Liver (tissue), 9 donors: ENCODE data around the gene RGS4. TPM values are rescaled to one million over a fixed set of nuclear protein-coding genes. Genes with fewer than 3 reads are reported as not detected.

Source experiments
- DNase-seq: peaks from one replicate; pipeline ENCODE4 v3.0.0-alpha.2; 2017; ENCODE audit warnings: low spot score
- H3K27ac ChIP-seq, 2 donors: one replicate each; pipeline ENCODE4 v1.7.0; 2013; ENCODE audit warnings: inconsistent platforms in 2 of 2, low read length in 2 of 2, control low read depth in 1 of 2, low read depth in 1 of 2, mild to moderate bottlenecking in 1 of 2
- H3K27me3 ChIP-seq, 4 donors: one replicate each; pipeline versions ENCODE4 v1.6.1 to v1.7.0; 2013; ENCODE audit warnings: low read length in 3 of 4, inconsistent platforms in 1 of 4, mild to moderate bottlenecking in 1 of 4, moderate library complexity in 1 of 4; ENCODE audit not compliant: control insufficient read depth in 4 of 4, insufficient read depth in 4 of 4
- H3K36me3 ChIP-seq, 4 donors: one replicate each; pipeline versions ENCODE4 v1.6.1 to v1.7.0; 2013; ENCODE audit warnings: low read length in 3 of 4, mild to moderate bottlenecking in 3 of 4, low read depth in 1 of 4, moderate library complexity in 1 of 4; ENCODE audit not compliant: control insufficient read depth in 4 of 4, insufficient read depth in 3 of 4
- H3K4me1 ChIP-seq, 4 donors: one replicate each; pipeline versions ENCODE4 v1.6.1 to v1.7.0; 2013; ENCODE audit warnings: low read length in 3 of 4, mild to moderate bottlenecking in 3 of 4, moderate library complexity in 1 of 4; ENCODE audit not compliant: control insufficient read depth in 4 of 4, insufficient read depth in 4 of 4
- H3K4me3 ChIP-seq, 3 donors: one replicate each; pipeline versions ENCODE4 v1.6.1 to v1.7.0; 2013; ENCODE audit warnings: low read length in 3 of 3, control low read depth in 1 of 3, low read depth in 1 of 3, mild to moderate bottlenecking in 1 of 3
- H3K9ac ChIP-seq, 2 donors: one replicate each; pipeline ENCODE4 v1.7.0; 2013; ENCODE audit warnings: low read length in 2 of 2, mild to moderate bottlenecking in 2 of 2, moderate library complexity in 2 of 2, control low read depth in 1 of 2, low read depth in 1 of 2
- H3K9me3 ChIP-seq, 4 donors: one replicate each; pipeline versions ENCODE4 v1.6.1 to v1.7.0; 2013; ENCODE audit warnings: low read length in 3 of 4; ENCODE audit not compliant: control insufficient read depth in 4 of 4
- CTCF ChIP-seq: fragments of 150-350 bp; IDR thresholded peaks from 2 replicates; pipeline ENCODE4 v1.5.1; 2017; ENCODE audit warnings: improper control_type of control experiment, low read depth, low read length; ENCODE audit not compliant: missing input control
- EGR1 ChIP-seq, 2 donors: IDR thresholded peaks; 2 replicates each; pipeline ENCODE4 v1.6.1; 2016 to 2018; ENCODE audit warnings: antibody characterized with exemption in 2 of 2, low read depth in 2 of 2
- FOXA1 ChIP-seq: IDR thresholded peaks from 2 replicates; pipeline ENCODE4 v1.6.1; 2016; ENCODE audit warnings: antibody characterized with exemption
- FOXA2 ChIP-seq: IDR thresholded peaks from 2 replicates; pipeline ENCODE4 v1.6.1; 2016; ENCODE audit warnings: antibody characterized with exemption
- GABPA ChIP-seq, 2 donors: IDR thresholded peaks in 1 of 2; conservative IDR thresholded peaks in 1 of 2; 2 replicates each; pipeline ENCODE4 v1.6.1; 2016; ENCODE audit warnings: antibody characterized with exemption in 2 of 2, mild to moderate bottlenecking in 1 of 2, moderate library complexity in 1 of 2
- HNF4A ChIP-seq, 2 donors: conservative IDR thresholded peaks; 2 replicates each; pipeline ENCODE4 v1.6.1; 2016; ENCODE audit warnings: antibody characterized with exemption in 2 of 2, mild to moderate bottlenecking in 2 of 2
- HNF4G ChIP-seq: IDR thresholded peaks from 2 replicates; pipeline ENCODE4 v1.6.1; 2016; ENCODE audit warnings: antibody characterized with exemption
- JUND ChIP-seq, 2 donors: IDR thresholded peaks; 2 replicates each; pipeline ENCODE4 v1.6.1; 2016; ENCODE audit warnings: antibody characterized with exemption in 2 of 2
- MAX ChIP-seq: IDR thresholded peaks from 2 replicates; pipeline ENCODE4 v1.6.1; 2016; ENCODE audit warnings: antibody characterized with exemption
- NR2F2 ChIP-seq: IDR thresholded peaks from 2 replicates; pipeline ENCODE4 v1.6.1; 2016; ENCODE audit warnings: antibody characterized with exemption
- RAD21 ChIP-seq, 2 donors: IDR thresholded peaks; 2 replicates each; pipeline ENCODE4 v1.6.1; 2016; ENCODE audit warnings: antibody characterized with exemption in 2 of 2, mild to moderate bottlenecking in 2 of 2
- REST ChIP-seq: IDR thresholded peaks from 2 replicates; pipeline ENCODE4 v1.6.1; 2016; ENCODE audit warnings: antibody characterized with exemption, mild to moderate bottlenecking
- RXRA ChIP-seq, 2 donors: IDR thresholded peaks; 2 replicates each; pipeline ENCODE4 v1.6.1; 2017 to 2018; ENCODE audit warnings: antibody characterized with exemption in 2 of 2, mild to moderate bottlenecking in 1 of 2
- SP1 ChIP-seq: IDR thresholded peaks from 2 replicates; pipeline ENCODE4 v1.6.1; 2018; ENCODE audit warnings: antibody characterized with exemption, mild to moderate bottlenecking
- YY1 ChIP-seq: IDR thresholded peaks from 2 replicates; pipeline ENCODE4 v1.6.1; 2016; ENCODE audit warnings: antibody characterized with exemption, mild to moderate bottlenecking
- ZBTB33 ChIP-seq: IDR thresholded peaks from 2 replicates; pipeline ENCODE4 v1.6.1; 2016; ENCODE audit warnings: antibody characterized with exemption
- WGBS: extraction: QIAGEN DNeasy Blood & Tissue Kit; methylation state at CpG from one replicate; pipeline ENCODE4 v1.1.7; 2013; 5-methylcytosine and 5-hydroxymethylcytosine counted together
- polyA plus RNA-seq, 2 donors: library from polyadenylated mRNA; stranded (reverse) in 1 of 2; unstranded in 1 of 2; fragments of 200-250 nt in 1 of 2; fragments of >200 nt in 1 of 2; fragmentation: Nextera tagmentation in 1 of 2; extraction: Ambion mirVana in 1 of 2; gene quantifications; one replicate each; pipeline versions ENCODE4 v1.2.1 to v1.2.3, GENCODE V29; 2013 to 2015
- total RNA-seq, 2 donors: library from RNA; depleted of rRNA; stranded (reverse); fragments of >200 nt; gene quantifications; one replicate each; pipeline ENCODE4 v1.2.3, GENCODE V29; 2014
- donor health status: healthy.
- donor health status: healthy.
- donor health status: healthy.
- donor health status: healthy.
- donor health status: healthy.

Gene RGS4
- total and polyA plus RNA-seq, 4 donors = 0.37 to 1.4 (median 0.75) TPM

- no peak overlapping the region for H3K9ac ChIP-seq
- no peaks in the 10 kb centered on the region for H3K36me3 ChIP-seq
- no peak for DNase-seq
- no peak overlapping the region for H3K27ac ChIP-seq
- TF ChIP-seq RXRA (IDR thresholded peaks at IDR 0.05) (no peak), FOXA1 (no peak), NR2F2 (no peak)
- WGBS = 85% methylated on average over 5 of the region's 5 CpGs
- peaks cover 0 to 4% (median 0%) of the 10 kb centered on the region in 4 donors for H3K9me3 ChIP-seq
- no peaks in the 10 kb centered on the region for H3K27me3 ChIP-seq
- no peak overlapping the region for H3K4me3 ChIP-seq
- no peaks in the 10 kb centered on the region for H3K4me1 ChIP-seq
These were observed 38.5 kb downstream of the RGS4 start for GRCh38 chr1:163107655-163108054.

- H3K9me3 ChIP-seq = no peaks in the 10 kb centered on the region
- no peak overlapping the region for H3K4me3 ChIP-seq
- no peak for DNase-seq
- peaks cover 0 to 2% (median 0%) of the 10 kb centered on the region in 4 donors for H3K27me3 ChIP-seq
- no peak overlapping the region for H3K27ac ChIP-seq
- TF ChIP-seq HNF4G (no peak), ZBTB33 (no peak), REST (no peak), SP1 (no peak), MAX (no peak), RXRA (IDR thresholded peaks at IDR 0.05) (no peak), FOXA2 (no peak), HNF4A (conservative IDR thresholded peaks at IDR 0.05) (no peak), EGR1 (IDR thresholded peaks at IDR 0.05; ENCODE audit: low read depth in 2 of 2) (no peak), RAD21 (IDR thresholded peaks at IDR 0.05) (no peak), CTCF (no peak), NR2F2 (no peak), GABPA (IDR thresholded peaks at IDR 0.05 in 1 of 2, conservative IDR thresholded peaks at IDR 0.05 in 1 of 2) (no peak), JUND (IDR thresholded peaks at IDR 0.05) (no peak), YY1 (no peak)
- H3K9ac ChIP-seq = no peak overlapping the region
- WGBS = 63% methylated on average over 1 of the region's 1 CpG
- H3K4me1 ChIP-seq = no peaks in the 10 kb centered on the region
- no peaks in the 10 kb centered on the region for H3K36me3 ChIP-seq
These were observed 46.7 kb downstream of the RGS4 start for GRCh38 chr1:163115887-163116286.
